Neural cell (in vitro differentiated cells): Measurements from ENCODE around the gene TRABD2B. TPM values are rescaled to one million over a fixed set of nuclear protein-coding genes. Genes with fewer than 3 reads are reported as not detected.

ENCODE experiments used
- H2AFZ ChIP-seq: fragments of 200-600, 300-800 bp; sonication (generic), shearing (Covaris generic); 2 replicates; pipeline ENCODE4 v1.6.0; 2014; ENCODE audit warnings: low read depth, mild to moderate bottlenecking, antibody characterized with exemption, low read length, moderate library complexity
- H3F3A ChIP-seq: fragments of 200-600 bp; shearing (Covaris generic); 2 replicates; pipeline ENCODE4 v1.6.1; 2016; ENCODE audit warnings: mild to moderate bottlenecking, moderate library complexity, mixed read lengths, antibody characterized with exemption, low read length; ENCODE audit not compliant: insufficient read depth, poor library complexity, severe bottlenecking
- H3K27ac ChIP-seq: fragments of 200-600, 300-800 bp; sonication (generic), shearing (Covaris generic); 2 replicates; pipeline ENCODE4 v1.5.1; 2014; ENCODE audit warnings: mild to moderate bottlenecking, low read length, moderate library complexity
- H3K27me3 ChIP-seq: fragments of 300-800, 200-600 bp; sonication (generic), shearing (Covaris generic); 2 replicates; pipeline ENCODE4 v1.6.0; 2014; ENCODE audit warnings: mild to moderate bottlenecking, low read depth, low read length, moderate library complexity; ENCODE audit not compliant: insufficient read depth
- H3K36me3 ChIP-seq: fragments of 300-800, 200-600 bp; sonication (generic), shearing (Covaris generic); 2 replicates; pipeline ENCODE4 v1.5.1; 2014; ENCODE audit warnings: mild to moderate bottlenecking, antibody characterized with exemption, low read length, moderate library complexity; ENCODE audit not compliant: insufficient read depth
- H3K4me2 ChIP-seq: fragments of 300-800, 200-600 bp; sonication (generic), shearing (Covaris generic); 2 replicates; pipeline ENCODE4 v1.6.0; 2014; ENCODE audit warnings: mild to moderate bottlenecking, low read length
- H3K4me3 ChIP-seq: fragments of 300-800, 200-600 bp; sonication (generic), shearing (Covaris generic); 2 replicates; pipeline ENCODE4 v1.5.1; 2014; ENCODE audit warnings: mild to moderate bottlenecking, low read length, moderate library complexity
- H3K79me2 ChIP-seq: fragments of 200-600 bp; shearing (Covaris generic); replicated peaks from 2 replicates; pipeline ENCODE4 v1.6.0; 2014; ENCODE audit warnings: mild to moderate bottlenecking, low read length, moderate library complexity; ENCODE audit not compliant: insufficient read depth
- H3K9ac ChIP-seq: fragments of 300-800, 200-600 bp; sonication (generic), shearing (Covaris generic); 2 replicates; pipeline ENCODE4 v1.6.1; 2016; ENCODE audit warnings: mild to moderate bottlenecking, low read length, mixed read lengths
- H3K9me2 ChIP-seq: fragments of 200-600 bp; shearing (Covaris generic); 2 replicates; pipeline ENCODE4 v1.6.1; 2016; ENCODE audit warnings: mild to moderate bottlenecking, low read length, mixed read lengths; ENCODE audit not compliant: insufficient read depth
- H3K9me3 ChIP-seq: fragments of 200-600, 300-800 bp; sonication (generic), shearing (Covaris generic); 2 replicates; pipeline ENCODE4 v1.6.1; 2016; ENCODE audit warnings: mild to moderate bottlenecking, mixed run types, low read length, moderate library complexity, mixed read lengths
- H4K20me1 ChIP-seq: fragments of 200-600 bp; shearing (Covaris generic); 2 replicates; pipeline ENCODE4 v1.6.1; 2016; ENCODE audit warnings: mild to moderate bottlenecking, mixed run types; ENCODE audit not compliant: insufficient read depth
- EP300 ChIP-seq: fragments of 450-650 bp; conservative IDR thresholded peaks from 2 replicates; pipeline ENCODE4 v1.6.1; 2014; ENCODE audit warnings: antibody characterized with exemption, mild to moderate bottlenecking, moderate library complexity; ENCODE audit not compliant: poor library complexity, severe bottlenecking
- EZH2 ChIP-seq: fragments of 200-600, 300-800 bp; shearing (Covaris generic), sonication (generic); IDR thresholded peaks from 2 replicates; pipeline ENCODE4 v1.6.1; 2014; ENCODE audit warnings: antibody characterized with exemption, low read length, borderline replicate concordance, mild to moderate bottlenecking; ENCODE audit not compliant: insufficient read depth, poor library complexity, severe bottlenecking
- MXI1 ChIP-seq: fragments of 450-650 bp; conservative IDR thresholded peaks from 2 replicates; pipeline ENCODE4 v1.6.1; 2014; ENCODE audit warnings: antibody characterized with exemption, mild to moderate bottlenecking; ENCODE audit not compliant: poor library complexity, severe bottlenecking
- POLR2AphosphoS5 ChIP-seq: IDR thresholded peaks from 2 replicates; pipeline ENCODE4 v1.6.1; 2012
- RAD21 ChIP-seq: fragments of 450-650 bp; conservative IDR thresholded peaks from 2 replicates; pipeline ENCODE4 v1.6.1; 2014; ENCODE audit warnings: antibody characterized with exemption, mild to moderate bottlenecking, moderate library complexity
- SMC3 ChIP-seq: fragments of 450-650 bp; conservative IDR thresholded peaks from 2 replicates; pipeline ENCODE4 v1.6.1; 2014; ENCODE audit warnings: antibody characterized with exemption, mild to moderate bottlenecking, moderate library complexity; ENCODE audit not compliant: poor library complexity
- TAF1 ChIP-seq: IDR thresholded peaks from 2 replicates; pipeline ENCODE4 v1.6.1; 2012; ENCODE audit warnings: low read depth
- polyA plus RNA-seq: library from polyadenylated mRNA; depleted of rRNA; stranded (reverse); fragments of >200 nt; gene quantifications from 2 replicates; pipeline ENCODE4 v1.2.3, GENCODE V29; 2014
- TF ChIP-seq, protein P1 (sequence below): fragments of 450-650 bp; IDR thresholded peaks from 2 replicates; pipeline ENCODE4 v1.5.1; 2014; ENCODE audit warnings: antibody characterized with exemption, mild to moderate bottlenecking, moderate library complexity; ENCODE audit not compliant: poor library complexity, severe bottlenecking
- TF ChIP-seq, protein P2 (sequence below): IDR thresholded peaks from 2 replicates; pipeline ENCODE4 v1.6.1; 2012; ENCODE audit warnings: borderline replicate concordance

Gene TRABD2B
- polyA plus RNA-seq, 1 donor from 2014 or later = 0.02 TPM

DNA sequence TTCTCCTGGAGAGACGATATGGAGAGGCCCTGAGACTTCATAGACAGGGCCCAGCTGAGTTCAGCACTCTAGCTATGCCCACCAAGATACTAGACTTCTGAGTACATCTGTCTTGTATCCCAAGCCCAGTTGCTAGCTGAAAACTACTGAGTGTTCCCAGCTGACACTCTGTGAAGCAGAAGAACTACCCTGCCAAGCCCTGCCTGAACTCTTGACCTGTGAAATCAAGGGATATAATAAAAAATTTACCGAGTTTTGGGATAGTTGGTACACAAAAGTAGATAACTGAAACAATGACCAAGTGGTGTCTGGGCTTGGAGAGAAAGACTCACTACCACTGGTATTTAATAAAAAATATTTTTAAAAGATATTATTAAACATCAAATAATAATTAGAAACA, 267.5 kb downstream of the TRABD2B start:
- Histone ChIP-seq H3K27ac (no peak overlapping the region), H3F3A (no peaks in the 10 kb centered on the region), H4K20me1 (no peaks in the 10 kb centered on the region), H3K4me2 (no peak overlapping the region), H3K9me2 (no peaks in the 10 kb centered on the region), H3K27me3 (peaks cover 33% of the 10 kb centered on the region), H3K4me3 (no peak overlapping the region), H2AFZ (no peak overlapping the region), H3K36me3 (no peaks in the 10 kb centered on the region), H3K9ac (no peak overlapping the region), H3K79me2 (no peaks in the 10 kb centered on the region), H3K9me3 (no peaks in the 10 kb centered on the region)
- TF ChIP-seq EP300 = no peak
- TF ChIP-seq, protein P1, sequence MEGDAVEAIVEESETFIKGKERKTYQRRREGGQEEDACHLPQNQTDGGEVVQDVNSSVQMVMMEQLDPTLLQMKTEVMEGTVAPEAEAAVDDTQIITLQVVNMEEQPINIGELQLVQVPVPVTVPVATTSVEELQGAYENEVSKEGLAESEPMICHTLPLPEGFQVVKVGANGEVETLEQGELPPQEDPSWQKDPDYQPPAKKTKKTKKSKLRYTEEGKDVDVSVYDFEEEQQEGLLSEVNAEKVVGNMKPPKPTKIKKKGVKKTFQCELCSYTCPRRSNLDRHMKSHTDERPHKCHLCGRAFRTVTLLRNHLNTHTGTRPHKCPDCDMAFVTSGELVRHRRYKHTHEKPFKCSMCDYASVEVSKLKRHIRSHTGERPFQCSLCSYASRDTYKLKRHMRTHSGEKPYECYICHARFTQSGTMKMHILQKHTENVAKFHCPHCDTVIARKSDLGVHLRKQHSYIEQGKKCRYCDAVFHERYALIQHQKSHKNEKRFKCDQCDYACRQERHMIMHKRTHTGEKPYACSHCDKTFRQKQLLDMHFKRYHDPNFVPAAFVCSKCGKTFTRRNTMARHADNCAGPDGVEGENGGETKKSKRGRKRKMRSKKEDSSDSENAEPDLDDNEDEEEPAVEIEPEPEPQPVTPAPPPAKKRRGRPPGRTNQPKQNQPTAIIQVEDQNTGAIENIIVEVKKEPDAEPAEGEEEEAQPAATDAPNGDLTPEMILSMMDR = no peak
- TF ChIP-seq, protein P2, sequence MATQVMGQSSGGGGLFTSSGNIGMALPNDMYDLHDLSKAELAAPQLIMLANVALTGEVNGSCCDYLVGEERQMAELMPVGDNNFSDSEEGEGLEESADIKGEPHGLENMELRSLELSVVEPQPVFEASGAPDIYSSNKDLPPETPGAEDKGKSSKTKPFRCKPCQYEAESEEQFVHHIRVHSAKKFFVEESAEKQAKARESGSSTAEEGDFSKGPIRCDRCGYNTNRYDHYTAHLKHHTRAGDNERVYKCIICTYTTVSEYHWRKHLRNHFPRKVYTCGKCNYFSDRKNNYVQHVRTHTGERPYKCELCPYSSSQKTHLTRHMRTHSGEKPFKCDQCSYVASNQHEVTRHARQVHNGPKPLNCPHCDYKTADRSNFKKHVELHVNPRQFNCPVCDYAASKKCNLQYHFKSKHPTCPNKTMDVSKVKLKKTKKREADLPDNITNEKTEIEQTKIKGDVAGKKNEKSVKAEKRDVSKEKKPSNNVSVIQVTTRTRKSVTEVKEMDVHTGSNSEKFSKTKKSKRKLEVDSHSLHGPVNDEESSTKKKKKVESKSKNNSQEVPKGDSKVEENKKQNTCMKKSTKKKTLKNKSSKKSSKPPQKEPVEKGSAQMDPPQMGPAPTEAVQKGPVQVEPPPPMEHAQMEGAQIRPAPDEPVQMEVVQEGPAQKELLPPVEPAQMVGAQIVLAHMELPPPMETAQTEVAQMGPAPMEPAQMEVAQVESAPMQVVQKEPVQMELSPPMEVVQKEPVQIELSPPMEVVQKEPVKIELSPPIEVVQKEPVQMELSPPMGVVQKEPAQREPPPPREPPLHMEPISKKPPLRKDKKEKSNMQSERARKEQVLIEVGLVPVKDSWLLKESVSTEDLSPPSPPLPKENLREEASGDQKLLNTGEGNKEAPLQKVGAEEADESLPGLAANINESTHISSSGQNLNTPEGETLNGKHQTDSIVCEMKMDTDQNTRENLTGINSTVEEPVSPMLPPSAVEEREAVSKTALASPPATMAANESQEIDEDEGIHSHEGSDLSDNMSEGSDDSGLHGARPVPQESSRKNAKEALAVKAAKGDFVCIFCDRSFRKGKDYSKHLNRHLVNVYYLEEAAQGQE = no peak
- no peak for TF ChIP-seq SMC3
- no peak for TF ChIP-seq MXI1

DNA sequence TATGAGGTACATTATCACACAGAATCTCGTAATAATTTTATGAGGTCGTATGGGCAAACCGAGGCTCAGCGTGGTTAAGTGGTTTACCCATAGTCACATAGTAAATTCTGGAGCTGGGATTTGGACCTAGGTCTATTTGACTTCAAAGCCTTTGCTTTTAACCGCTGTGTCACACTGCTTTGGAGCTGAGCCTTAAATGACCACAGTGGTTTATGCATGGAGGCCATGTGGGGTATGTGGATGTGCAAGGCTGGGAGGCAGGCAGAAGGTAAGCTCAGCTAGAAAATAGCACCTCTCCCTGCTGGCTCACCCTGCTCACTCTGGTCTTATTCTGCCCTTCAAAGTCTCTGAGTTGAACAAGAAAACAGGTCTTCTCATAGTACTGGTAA, 269.5 kb downstream of the TRABD2B start:
- no peaks in the 10 kb centered on the region for H3K9me3 ChIP-seq
- H2AFZ ChIP-seq = no peak overlapping the region
- H3K9ac ChIP-seq = no peak overlapping the region
- peaks cover 53% of the 10 kb centered on the region for H3K27me3 ChIP-seq
- no peaks in the 10 kb centered on the region for H4K20me1 ChIP-seq
- no peak overlapping the region for H3K4me3 ChIP-seq
- no peaks in the 10 kb centered on the region for H3K79me2 ChIP-seq
- H3K4me2 ChIP-seq = no peak overlapping the region
- no peak for TF ChIP-seq SMC3
- no peak for TF ChIP-seq RAD21
- no peak for TF ChIP-seq TAF1
- TF ChIP-seq EZH2 = no peak
- TF ChIP-seq, protein P2 = no peak
- TF ChIP-seq EP300 = no peak
- TF ChIP-seq, protein P1 = no peak
- TF ChIP-seq POLR2AphosphoS5 = no peak
- no peak for TF ChIP-seq MXI1
- H3K27ac ChIP-seq = no peak overlapping the region
- H3K36me3 ChIP-seq = no peaks in the 10 kb centered on the region
- no peaks in the 10 kb centered on the region for H3F3A ChIP-seq
- H3K9me2 ChIP-seq = no peaks in the 10 kb centered on the region
